HEK293 (cell line): ENCODE measurements around the gene DMKN.
A peak's percentile ranks its signal among the peaks of the same experiment; 100 is the strongest.

Experiments used
- CTCF ChIA-PET: fragments of 350-600 bp; formaldehyde crosslinking; extraction: SDS; loops from one replicate; lab custom pipeline; 2021; ENCODE audit warnings: antibody characterized with exemption; lab: Yijun Ruan, JAX
- POLR2A ChIA-PET: fragments of 300-600 bp; formaldehyde crosslinking; extraction: SDS; loops from one replicate; lab custom pipeline; 2020; ENCODE audit warnings: antibody characterized with exemption, inconsistent platforms; lab: Yijun Ruan, JAX
- H3K27ac ChIP-seq: fragments of 200-500 bp; sonication (Bioruptor generic); 2 replicates; pipeline ENCODE4 v1.5.1; 2014; ENCODE audit warnings: low read depth, low read length, control low read depth, inconsistent platforms; ENCODE audit errors: extremely low read depth
- H3K36me3 ChIP-seq, 2 experiments: fragments of 200-500 bp in 1 of 2; sonication (Bioruptor generic) in 1 of 2; 1 replicate in 1 of 2; 2 replicates in 1 of 2; pipeline ENCODE4 v1.5.1; 2014 to 2017; ENCODE audit warnings: inconsistent platforms in 2 of 2, low read length in 2 of 2; ENCODE audit not compliant: control insufficient read depth in 2 of 2, insufficient read depth in 1 of 2
- H3K4me1 ChIP-seq: fragments of 200-500 bp; sonication (Bioruptor generic); 2 replicates; pipeline ENCODE4 v1.5.1; 2014; ENCODE audit warnings: mild to moderate bottlenecking, low read length, inconsistent platforms; ENCODE audit not compliant: control insufficient read depth, insufficient read depth
- H3K4me3 ChIP-seq: 2 replicates; pipeline ENCODE4 v1.5.1; 2011; ENCODE audit warnings: low read depth, mild to moderate bottlenecking, control low read depth, low read length, moderate library complexity
- H3K9me3 ChIP-seq: fragments of 200-500 bp; sonication (Bioruptor generic); 2 replicates; pipeline ENCODE4 v1.5.1; 2014; ENCODE audit warnings: low read depth, low read length, inconsistent platforms; ENCODE audit not compliant: control insufficient read depth, insufficient read depth
- GLIS1 ChIP-seq: fragments of 450-650 bp; formaldehyde crosslinking; IDR thresholded peaks from 2 replicates; pipeline ENCODE4 v1.5.1; 2016; ENCODE audit warnings: missing biosample characterization, missing genetic modification characterization
- ZBTB1 ChIP-seq: fragments of 450-650 bp; formaldehyde crosslinking; IDR thresholded peaks from 2 replicates; pipeline ENCODE4 v1.5.1; 2016; ENCODE audit warnings: missing biosample characterization, missing genetic modification characterization
- ZBTB21 ChIP-seq: fragments of 450-650 bp; formaldehyde crosslinking; IDR thresholded peaks from 2 replicates; pipeline ENCODE4 v1.5.1; 2017; ENCODE audit warnings: missing biosample characterization, missing genetic modification characterization
- ZIC2 ChIP-seq: fragments of 450-650 bp; formaldehyde crosslinking; IDR thresholded peaks from 2 replicates; pipeline ENCODE4 v1.5.1; 2016; ENCODE audit warnings: missing biosample characterization, missing genetic modification characterization
- ZNF211 ChIP-seq: fragments of 450-650 bp; formaldehyde crosslinking; IDR thresholded peaks from 2 replicates; pipeline ENCODE4 v1.5.1; 2016; ENCODE audit warnings: low read depth, missing biosample characterization, missing genetic modification characterization
- ZNF274 ChIP-seq, 2 experiments: fragments of 200-500 bp in 1 of 2; fragments of 450-650 bp in 1 of 2; sonication (Bioruptor generic) in 1 of 2; formaldehyde crosslinking in 1 of 2; IDR thresholded peaks; 2 replicates each; pipeline versions ENCODE4 v1.5.1 to v1.6.1; 2014 to 2016; ENCODE audit warnings: borderline replicate concordance in 1 of 2, inconsistent platforms in 1 of 2, low read length in 1 of 2, missing biosample characterization in 1 of 2, missing genetic modification characterization in 1 of 2
- ZNF571 ChIP-seq: fragments of 450-650 bp; formaldehyde crosslinking; IDR thresholded peaks from 2 replicates; pipeline ENCODE4 v1.5.0; 2017; ENCODE audit warnings: missing biosample characterization, missing genetic modification characterization
- ZNF623 ChIP-seq: fragments of 450-650 bp; formaldehyde crosslinking; IDR thresholded peaks from 2 replicates; pipeline ENCODE4 v1.5.1; 2016; ENCODE audit warnings: missing biosample characterization, missing genetic modification characterization
- ZSCAN30 ChIP-seq: fragments of 450-650 bp; IDR thresholded peaks from 2 replicates; pipeline ENCODE4 v1.5.1; 2018; ENCODE audit warnings: missing biosample characterization, mild to moderate bottlenecking, missing genetic modification characterization, moderate library complexity
- TF ChIP-seq, protein P1 (sequence below): fragments of 450-650 bp; formaldehyde crosslinking; IDR thresholded peaks from 2 replicates; pipeline ENCODE4 v1.5.1; 2017; ENCODE audit warnings: missing biosample characterization, missing genetic modification characterization
- TF ChIP-seq, protein P2 (sequence below): fragments of 450-650 bp; formaldehyde crosslinking; IDR thresholded peaks from 2 replicates; pipeline ENCODE4 v1.5.1; 2017; ENCODE audit warnings: missing biosample characterization, missing genetic modification characterization
- TF ChIP-seq, protein P3 (sequence below): fragments of 450-650 bp; formaldehyde crosslinking; IDR thresholded peaks from 2 replicates; pipeline ENCODE4 v1.5.1; 2016; ENCODE audit warnings: missing biosample characterization, missing genetic modification characterization
- TF ChIP-seq, protein P4 (sequence below): fragments of 450-650 bp; formaldehyde crosslinking; IDR thresholded peaks from 2 replicates; pipeline ENCODE4 v1.5.1; 2017; ENCODE audit warnings: missing biosample characterization, missing genetic modification characterization
- TF ChIP-seq, protein P5 (sequence below): fragments of 450-650 bp; formaldehyde crosslinking; IDR thresholded peaks from 2 replicates; pipeline ENCODE4 v1.5.1; 2016; ENCODE audit warnings: missing biosample characterization, missing genetic modification characterization
- TF ChIP-seq, protein P6 (sequence below): fragments of 450-650 bp; formaldehyde crosslinking; IDR thresholded peaks from 2 replicates; pipeline ENCODE4 v1.5.1; 2017; ENCODE audit warnings: missing biosample characterization, mild to moderate bottlenecking, missing genetic modification characterization, moderate library complexity

DMKN gene

DNA sequence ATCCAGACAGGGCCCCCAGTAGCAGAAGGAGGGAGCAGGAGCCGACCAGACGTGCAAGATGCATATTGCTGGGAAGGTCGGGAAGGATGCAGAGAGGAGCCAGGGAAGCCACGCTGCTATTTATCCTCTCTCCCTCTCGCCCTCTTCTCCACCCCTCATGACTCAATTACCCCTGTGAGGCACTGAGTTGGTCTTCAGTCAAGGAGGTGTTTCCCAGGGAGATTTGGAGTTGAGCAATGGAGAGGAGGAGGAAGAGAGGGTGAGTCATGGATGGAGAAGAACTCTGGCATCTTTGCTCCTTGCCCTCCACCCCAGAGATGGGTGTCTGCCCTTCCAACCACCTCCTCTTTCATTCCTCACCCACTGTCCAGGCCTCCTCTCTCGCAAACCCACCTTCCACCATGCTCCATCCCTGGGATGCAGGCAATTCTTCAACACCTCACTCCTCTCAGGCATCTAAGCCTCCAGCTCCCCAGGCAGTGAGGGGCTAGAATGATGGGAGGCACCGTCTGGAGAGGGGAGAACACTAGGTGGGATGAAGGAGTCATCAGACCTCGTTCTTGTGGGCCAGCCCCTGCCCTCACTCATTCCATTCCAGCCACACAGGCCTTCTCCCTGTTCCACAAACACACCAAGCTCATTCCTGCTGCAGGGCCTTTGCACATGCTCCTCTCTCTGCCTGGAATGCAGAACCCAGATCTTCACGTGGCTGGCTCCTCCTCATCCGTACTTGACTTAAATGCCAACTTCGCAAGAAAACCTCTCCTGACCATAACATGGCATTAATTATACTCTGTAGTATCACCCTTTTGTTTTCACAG, 15.0 kb upstream of the DMKN start, which contains the start of gene SBSN (continued):
- TF ChIP-seq, protein P1, sequence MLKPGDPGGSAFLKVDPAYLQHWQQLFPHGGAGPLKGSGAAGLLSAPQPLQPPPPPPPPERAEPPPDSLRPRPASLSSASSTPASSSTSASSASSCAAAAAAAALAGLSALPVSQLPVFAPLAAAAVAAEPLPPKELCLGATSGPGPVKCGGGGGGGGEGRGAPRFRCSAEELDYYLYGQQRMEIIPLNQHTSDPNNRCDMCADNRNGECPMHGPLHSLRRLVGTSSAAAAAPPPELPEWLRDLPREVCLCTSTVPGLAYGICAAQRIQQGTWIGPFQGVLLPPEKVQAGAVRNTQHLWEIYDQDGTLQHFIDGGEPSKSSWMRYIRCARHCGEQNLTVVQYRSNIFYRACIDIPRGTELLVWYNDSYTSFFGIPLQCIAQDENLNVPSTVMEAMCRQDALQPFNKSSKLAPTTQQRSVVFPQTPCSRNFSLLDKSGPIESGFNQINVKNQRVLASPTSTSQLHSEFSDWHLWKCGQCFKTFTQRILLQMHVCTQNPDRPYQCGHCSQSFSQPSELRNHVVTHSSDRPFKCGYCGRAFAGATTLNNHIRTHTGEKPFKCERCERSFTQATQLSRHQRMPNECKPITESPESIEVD (tag by site-specific recombination) = no peak
- TF ChIP-seq ZNF623 (tag by site-specific recombination) = peak; percentile 98
- TF ChIP-seq, protein P2, sequence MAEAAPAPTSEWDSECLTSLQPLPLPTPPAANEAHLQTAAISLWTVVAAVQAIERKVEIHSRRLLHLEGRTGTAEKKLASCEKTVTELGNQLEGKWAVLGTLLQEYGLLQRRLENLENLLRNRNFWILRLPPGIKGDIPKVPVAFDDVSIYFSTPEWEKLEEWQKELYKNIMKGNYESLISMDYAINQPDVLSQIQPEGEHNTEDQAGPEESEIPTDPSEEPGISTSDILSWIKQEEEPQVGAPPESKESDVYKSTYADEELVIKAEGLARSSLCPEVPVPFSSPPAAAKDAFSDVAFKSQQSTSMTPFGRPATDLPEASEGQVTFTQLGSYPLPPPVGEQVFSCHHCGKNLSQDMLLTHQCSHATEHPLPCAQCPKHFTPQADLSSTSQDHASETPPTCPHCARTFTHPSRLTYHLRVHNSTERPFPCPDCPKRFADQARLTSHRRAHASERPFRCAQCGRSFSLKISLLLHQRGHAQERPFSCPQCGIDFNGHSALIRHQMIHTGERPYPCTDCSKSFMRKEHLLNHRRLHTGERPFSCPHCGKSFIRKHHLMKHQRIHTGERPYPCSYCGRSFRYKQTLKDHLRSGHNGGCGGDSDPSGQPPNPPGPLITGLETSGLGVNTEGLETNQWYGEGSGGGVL (tag by site-specific recombination) = peak; percentile 15; the same call in 1 of the 2 replicates
- TF ChIP-seq ZNF571 (tag by site-specific recombination) = no peak
- TF ChIP-seq, protein P3, sequence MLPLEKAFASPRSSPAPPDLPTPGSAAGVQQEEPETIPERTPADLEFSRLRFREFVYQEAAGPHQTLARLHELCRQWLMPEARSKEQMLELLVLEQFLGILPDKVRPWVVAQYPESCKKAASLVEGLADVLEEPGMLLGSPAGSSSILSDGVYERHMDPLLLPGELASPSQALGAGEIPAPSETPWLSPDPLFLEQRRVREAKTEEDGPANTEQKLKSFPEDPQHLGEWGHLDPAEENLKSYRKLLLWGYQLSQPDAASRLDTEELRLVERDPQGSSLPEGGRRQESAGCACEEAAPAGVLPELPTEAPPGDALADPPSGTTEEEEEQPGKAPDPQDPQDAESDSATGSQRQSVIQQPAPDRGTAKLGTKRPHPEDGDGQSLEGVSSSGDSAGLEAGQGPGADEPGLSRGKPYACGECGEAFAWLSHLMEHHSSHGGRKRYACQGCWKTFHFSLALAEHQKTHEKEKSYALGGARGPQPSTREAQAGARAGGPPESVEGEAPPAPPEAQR = no peak

DNA sequence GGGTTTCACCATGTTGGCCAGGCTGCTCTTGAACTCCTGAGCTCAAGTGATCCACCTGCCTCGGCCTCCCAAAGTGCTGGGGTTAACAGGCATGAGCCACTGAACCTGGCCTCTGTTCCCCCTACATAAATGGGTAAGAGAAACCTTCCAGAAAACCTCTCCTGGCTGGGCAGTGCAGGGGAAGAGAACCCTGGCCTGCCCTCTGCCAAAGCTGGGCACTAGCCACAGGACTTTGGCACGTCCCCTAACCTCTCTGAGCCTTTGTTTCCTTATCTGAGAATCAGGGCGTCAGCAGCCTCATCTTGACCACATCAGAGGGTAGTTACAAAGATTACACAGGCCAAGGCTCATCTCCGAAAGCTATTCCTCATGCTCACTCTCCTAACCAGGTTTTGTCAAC, 12.4 kb upstream of the DMKN start:
- TF ChIP-seq ZNF571 (tag by site-specific recombination) (no peak), ZNF274 (IDR thresholded peaks at IDR 0.05; ENCODE audit: low read length) (no peak), ZNF274 (tag by site-specific recombination; IDR thresholded peaks at IDR 0.05; ENCODE audit: borderline replicate concordance) (no peak), ZBTB1 (tag by site-specific recombination) (no peak), ZBTB21 (tag by site-specific recombination) (no peak), ZNF623 (tag by site-specific recombination) (peak; percentile 94)
- TF ChIP-seq, protein P4, sequence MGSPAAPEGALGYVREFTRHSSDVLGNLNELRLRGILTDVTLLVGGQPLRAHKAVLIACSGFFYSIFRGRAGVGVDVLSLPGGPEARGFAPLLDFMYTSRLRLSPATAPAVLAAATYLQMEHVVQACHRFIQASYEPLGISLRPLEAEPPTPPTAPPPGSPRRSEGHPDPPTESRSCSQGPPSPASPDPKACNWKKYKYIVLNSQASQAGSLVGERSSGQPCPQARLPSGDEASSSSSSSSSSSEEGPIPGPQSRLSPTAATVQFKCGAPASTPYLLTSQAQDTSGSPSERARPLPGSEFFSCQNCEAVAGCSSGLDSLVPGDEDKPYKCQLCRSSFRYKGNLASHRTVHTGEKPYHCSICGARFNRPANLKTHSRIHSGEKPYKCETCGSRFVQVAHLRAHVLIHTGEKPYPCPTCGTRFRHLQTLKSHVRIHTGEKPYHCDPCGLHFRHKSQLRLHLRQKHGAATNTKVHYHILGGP (tag by site-specific recombination) = no peak
- POLR2A ChIA-PET = interaction anchor here (0.7 to 0.9 kb wide), 3 partner anchors 11 to 1305 kb away, joined by 3 to 4 read pairs (median 3); no protein-coding TSS in a partner anchor
- no peak overlapping the region for H3K27ac ChIP-seq
- no peak overlapping the region for H3K4me3 ChIP-seq
- CTCF ChIA-PET = interaction anchor here (0.6 to 1.4 kb wide), 4 partner anchors 14 to 173 kb away, joined by 4 to 7 read pairs (median 4); no protein-coding TSS in a partner anchor
- H3K4me1 ChIP-seq = 0 out of 2 replicates have a peak, but pooled peaks cover 3% of the 10 kb centered on the region
- no peaks in the 10 kb centered on the region; a peak in 1 of 3 replicates for H3K36me3 ChIP-seq
- H3K9me3 ChIP-seq = no peaks in the 10 kb centered on the region

DNA sequence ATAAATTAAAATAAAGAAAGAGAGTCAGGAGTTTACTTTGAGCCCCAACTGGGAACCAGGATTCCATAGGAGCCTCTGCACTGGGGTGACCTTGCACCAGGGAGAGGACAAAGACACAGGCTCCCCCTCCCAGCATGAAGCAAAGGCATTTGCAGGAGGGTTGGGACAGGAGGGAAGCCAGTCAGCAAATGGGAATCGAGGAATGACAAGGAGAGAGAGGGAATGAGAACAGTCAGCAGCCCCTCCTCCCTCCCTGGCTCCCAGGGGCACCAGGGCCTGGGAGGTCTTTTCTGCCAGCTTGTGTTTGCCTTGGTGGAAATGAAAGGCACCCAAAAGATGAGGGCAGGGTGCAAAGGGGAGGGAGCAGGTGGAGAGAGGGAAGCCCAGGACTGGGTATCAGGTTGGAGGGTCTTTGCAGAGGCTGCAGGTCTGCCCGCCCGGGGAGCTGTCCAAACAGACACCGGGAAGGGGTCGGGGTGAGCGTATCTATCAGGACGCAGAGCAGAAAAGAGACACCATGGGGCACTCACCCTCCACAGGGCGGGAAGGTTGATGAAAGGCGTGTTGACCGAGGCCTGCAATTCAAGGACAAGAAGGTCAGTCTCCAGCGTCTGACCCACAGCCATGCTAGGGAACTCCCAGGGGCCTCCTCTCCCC, 10.9 kb upstream of the DMKN start:
- POLR2A ChIA-PET = interaction anchor here (0.5 kb wide), 1 partner anchor 14 kb away, joined by 3 read pairs; no protein-coding TSS in a partner anchor

More for the DNA sequence above, 10.9 kb upstream of the DMKN start:
- Histone ChIP-seq H3K36me3 (no peaks in the 10 kb centered on the region; a peak in 1 of 3 replicates), H3K4me3 (no peak overlapping the region), H3K9me3 (no peaks in the 10 kb centered on the region), H3K27ac (no peak overlapping the region), H3K4me1 (0 out of 2 replicates have a peak, but pooled peaks cover 3% of the 10 kb centered on the region)
- TF ChIP-seq GLIS1 (tag by site-specific recombination) (peak; percentile 21; the same call in 1 of the 2 replicates), ZIC2 (tag by site-specific recombination) (no peak), ZSCAN30 (tag by site-specific recombination) (no peak), ZNF211 (tag by site-specific recombination) (no peak)
- TF ChIP-seq, protein P5, sequence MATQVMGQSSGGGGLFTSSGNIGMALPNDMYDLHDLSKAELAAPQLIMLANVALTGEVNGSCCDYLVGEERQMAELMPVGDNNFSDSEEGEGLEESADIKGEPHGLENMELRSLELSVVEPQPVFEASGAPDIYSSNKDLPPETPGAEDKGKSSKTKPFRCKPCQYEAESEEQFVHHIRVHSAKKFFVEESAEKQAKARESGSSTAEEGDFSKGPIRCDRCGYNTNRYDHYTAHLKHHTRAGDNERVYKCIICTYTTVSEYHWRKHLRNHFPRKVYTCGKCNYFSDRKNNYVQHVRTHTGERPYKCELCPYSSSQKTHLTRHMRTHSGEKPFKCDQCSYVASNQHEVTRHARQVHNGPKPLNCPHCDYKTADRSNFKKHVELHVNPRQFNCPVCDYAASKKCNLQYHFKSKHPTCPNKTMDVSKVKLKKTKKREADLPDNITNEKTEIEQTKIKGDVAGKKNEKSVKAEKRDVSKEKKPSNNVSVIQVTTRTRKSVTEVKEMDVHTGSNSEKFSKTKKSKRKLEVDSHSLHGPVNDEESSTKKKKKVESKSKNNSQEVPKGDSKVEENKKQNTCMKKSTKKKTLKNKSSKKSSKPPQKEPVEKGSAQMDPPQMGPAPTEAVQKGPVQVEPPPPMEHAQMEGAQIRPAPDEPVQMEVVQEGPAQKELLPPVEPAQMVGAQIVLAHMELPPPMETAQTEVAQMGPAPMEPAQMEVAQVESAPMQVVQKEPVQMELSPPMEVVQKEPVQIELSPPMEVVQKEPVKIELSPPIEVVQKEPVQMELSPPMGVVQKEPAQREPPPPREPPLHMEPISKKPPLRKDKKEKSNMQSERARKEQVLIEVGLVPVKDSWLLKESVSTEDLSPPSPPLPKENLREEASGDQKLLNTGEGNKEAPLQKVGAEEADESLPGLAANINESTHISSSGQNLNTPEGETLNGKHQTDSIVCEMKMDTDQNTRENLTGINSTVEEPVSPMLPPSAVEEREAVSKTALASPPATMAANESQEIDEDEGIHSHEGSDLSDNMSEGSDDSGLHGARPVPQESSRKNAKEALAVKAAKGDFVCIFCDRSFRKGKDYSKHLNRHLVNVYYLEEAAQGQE = peak; percentile 88
- TF ChIP-seq, protein P6, sequence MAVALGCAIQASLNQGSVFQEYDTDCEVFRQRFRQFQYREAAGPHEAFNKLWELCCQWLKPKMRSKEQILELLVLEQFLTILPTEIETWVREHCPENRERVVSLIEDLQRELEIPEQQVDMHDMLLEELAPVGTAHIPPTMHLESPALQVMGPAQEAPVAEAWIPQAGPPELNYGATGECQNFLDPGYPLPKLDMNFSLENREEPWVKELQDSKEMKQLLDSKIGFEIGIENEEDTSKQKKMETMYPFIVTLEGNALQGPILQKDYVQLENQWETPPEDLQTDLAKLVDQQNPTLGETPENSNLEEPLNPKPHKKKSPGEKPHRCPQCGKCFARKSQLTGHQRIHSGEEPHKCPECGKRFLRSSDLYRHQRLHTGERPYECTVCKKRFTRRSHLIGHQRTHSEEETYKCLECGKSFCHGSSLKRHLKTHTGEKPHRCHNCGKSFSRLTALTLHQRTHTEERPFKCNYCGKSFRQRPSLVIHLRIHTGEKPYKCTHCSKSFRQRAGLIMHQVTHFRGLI (tag by site-specific recombination) = no peak
- CTCF ChIA-PET = interaction anchor here (6.6 kb wide), 1 partner anchor 15 kb away, joined by 86 read pairs; no protein-coding TSS in a partner anchor
